ENCODE data around the gene RPTOR.
A peak's percentile ranks its signal among the peaks of the same experiment; 100 is the strongest.

The RPTOR gene

GRCh38 chr17:80887639-80888175, 343.1 kb downstream of the RPTOR start:
- DNase-seq = no peak

DNA sequence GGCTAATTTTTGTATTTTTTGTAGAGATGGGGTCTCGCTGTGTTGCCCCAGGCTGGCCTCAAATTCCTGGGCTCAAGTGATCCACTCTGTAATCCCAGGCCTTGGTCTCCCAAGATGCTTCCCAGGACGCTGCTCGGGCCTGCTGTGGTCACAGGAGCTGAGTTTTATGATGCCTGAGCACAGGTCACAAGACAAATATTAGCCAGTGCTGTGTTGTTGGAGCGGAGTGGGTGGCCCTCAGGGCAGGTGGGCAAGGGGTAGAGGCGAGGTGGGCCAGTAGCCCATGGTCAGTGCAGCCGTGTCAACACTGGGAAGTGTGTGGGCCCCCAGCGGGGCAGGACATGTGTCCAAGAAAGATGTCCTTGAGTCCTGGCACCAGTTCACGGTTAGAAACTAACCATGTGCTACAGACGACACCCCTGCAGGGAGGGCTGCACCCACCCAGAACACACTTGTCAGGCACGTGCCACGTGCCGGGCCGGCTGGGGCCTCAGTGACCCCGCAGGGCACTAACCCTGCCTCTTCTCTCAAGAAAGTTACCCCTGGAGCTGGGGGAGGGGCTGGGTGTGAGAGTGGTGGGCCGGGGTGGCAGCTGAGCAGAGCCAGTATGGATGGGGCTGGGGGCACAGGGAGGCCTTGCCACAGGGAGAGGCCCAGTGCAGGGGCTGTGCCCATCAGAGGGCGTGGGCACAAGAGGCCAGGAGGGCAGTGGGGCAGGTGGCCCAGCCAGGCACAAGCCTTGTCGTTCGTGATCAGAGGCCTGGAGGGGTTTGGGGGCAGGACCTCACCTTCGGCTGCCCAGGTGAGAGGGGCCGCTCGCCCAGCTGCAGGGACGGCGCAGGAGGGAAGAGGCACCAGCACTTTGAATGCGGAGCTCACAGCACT, 343.9 kb downstream of the RPTOR start:
- DNase-seq = no peak

GRCh38 chr17:80889231-80890195, 344.9 kb downstream of the RPTOR start:
- DNase-seq = no peak

DNA sequence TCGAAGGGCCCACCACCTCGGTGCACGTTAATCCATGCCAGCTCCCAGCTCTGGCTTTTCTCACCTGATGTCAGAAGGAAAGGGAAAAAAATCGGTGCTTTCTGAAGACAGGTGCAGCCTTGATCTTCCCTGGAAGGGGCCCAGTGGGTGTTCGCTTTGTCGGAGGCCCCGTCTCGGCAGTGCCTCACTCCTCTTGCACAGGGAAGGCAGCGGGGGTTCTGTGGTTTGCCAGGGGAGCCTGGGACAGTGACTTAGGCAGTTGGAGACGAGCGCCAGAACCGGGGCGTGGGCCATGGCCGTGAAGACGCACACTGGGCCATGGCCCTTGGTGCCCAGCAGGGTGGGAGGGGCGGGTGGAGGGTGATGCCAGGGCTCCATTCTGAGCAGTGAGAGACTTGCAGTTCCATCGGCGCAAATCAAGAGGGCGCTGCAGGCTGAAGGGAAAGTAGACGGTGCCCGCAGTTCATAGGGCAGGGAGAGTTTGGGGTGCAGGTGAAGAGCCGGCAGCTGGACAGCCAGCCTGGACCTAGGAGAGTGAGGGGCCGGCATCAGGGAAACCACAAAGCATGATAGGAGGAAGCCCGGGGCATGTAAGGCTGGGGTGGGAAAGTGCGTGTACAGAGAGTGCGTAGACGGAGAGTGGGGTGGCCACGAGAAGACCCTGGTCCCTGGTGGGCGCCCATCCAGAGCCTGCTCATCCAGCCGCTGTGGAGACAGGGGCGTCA, 345.7 kb downstream of the RPTOR start:
- no peak for DNase-seq

GRCh38 chr17:80890921-80891396, 346.3 kb downstream of the RPTOR start:
- DNase-seq = no peak

GRCh38 chr17:80891397-80892018, 346.9 kb downstream of the RPTOR start:
- no peak for DNase-seq

DNA sequence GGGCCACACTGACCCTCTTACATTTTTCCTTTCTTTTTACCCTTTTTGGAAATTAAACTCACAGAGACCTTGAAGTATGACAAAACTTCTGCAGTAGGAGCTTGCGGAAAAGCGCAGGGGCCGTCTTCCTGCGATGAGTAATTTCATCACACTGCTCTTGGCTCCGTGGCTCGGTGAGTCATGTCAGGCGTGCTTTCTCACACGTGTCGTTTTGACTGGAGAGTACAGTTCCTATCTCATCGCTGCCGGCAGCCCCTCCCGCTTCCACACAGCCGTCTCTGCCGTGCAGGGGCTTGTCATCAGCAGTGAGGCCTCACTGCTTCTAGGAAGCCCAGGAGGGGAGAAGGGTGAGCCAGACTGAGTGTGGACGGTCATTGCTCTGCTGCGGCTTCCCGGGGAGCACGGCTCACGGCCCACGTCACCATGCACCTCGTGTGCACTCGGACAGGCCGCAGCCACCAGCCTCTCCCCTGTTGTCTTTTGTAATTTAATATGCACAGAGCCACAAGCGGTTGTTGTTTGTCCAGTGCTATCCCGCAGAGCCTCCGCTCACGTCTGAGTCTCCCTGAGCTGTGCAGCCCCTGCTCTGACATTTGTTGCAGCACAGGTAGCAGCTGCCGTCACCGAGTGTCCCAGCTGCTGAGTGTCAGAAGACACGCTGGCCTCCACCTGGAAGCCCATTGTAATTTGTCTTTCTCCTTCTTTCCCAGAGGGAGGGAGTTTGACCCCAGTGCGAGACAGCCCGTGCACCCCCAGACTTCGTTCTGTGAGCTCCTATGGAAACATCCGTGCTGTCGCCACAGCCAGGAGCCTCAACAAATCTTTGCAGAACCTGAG, 347.6 kb downstream of the RPTOR start:
- peak; percentile 31 for DNase-seq

GRCh38 chr17:80892900-80893603, 348.4 kb downstream of the RPTOR start:
- peak; percentile 77 for DNase-seq

- no peak for DNase-seq
These were observed 349.2 kb downstream of the RPTOR start for GRCh38 chr17:80893604-80894438.

DNA sequence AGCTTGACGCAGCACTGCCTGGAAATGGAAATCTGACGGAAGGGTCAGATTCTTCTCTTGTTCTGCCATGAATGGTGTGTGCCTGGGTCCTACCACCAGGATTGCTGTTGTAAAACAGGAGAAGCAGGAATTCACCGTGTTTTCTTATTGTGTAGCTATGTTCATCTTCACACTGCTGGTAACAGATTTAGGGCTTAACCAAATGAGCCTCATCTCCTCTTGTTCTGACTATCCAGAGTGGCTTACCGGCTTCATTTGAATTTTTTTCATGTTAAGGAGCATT, 349.7 kb downstream of the RPTOR start:
- no peak for DNase-seq

GRCh38 chr17:80894726-80895125, 350.1 kb downstream of the RPTOR start:
- DNase-seq = no peak

DNA sequence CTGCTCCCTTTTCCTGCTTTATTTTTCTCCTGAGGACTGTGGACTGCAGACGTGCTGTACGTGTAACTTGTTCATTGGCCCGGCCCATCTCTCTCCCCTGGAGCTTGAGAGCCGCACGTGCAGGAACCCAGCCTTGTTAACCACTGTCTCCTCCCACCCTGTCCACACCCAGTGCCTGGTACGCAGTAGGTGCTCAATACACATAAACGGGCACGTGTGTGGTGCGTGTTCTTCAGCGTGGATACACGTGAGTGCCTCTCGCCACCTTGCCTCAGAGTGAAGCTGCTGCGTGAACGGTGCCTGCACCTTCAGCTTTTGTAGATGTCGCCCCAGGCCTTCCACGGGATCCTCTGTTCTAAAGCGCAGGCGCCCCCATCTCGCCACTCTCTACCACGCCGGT, 350.7 kb downstream of the RPTOR start:
- DNase-seq = no peak

GRCh38 chr17:80898716-80899115, 354.1 kb downstream of the RPTOR start:
- no peak for DNase-seq

- no peak for DNase-seq
These were observed 355.0 kb downstream of the RPTOR start for GRCh38 chr17:80899402-80900268.

DNA sequence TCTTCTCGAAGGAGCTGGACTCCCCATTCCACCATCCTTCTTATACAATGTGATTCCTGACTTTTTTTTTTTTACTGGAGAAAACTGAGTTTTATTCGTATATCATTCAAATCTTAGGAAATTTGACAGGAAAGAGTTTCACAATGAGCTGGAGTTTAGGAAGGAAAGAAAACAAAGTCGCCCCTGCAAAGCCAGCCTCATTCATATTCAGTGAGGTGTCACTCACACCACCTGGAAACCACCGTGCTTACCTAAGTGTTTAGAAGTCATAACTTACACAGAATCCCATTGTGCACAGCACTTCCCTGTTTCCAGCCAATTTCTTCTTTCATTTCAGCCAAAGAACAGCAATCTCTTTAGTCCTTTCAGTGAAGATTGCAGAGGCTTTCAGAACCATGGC, 356.7 kb downstream of the RPTOR start:
- no peak for DNase-seq

DNA sequence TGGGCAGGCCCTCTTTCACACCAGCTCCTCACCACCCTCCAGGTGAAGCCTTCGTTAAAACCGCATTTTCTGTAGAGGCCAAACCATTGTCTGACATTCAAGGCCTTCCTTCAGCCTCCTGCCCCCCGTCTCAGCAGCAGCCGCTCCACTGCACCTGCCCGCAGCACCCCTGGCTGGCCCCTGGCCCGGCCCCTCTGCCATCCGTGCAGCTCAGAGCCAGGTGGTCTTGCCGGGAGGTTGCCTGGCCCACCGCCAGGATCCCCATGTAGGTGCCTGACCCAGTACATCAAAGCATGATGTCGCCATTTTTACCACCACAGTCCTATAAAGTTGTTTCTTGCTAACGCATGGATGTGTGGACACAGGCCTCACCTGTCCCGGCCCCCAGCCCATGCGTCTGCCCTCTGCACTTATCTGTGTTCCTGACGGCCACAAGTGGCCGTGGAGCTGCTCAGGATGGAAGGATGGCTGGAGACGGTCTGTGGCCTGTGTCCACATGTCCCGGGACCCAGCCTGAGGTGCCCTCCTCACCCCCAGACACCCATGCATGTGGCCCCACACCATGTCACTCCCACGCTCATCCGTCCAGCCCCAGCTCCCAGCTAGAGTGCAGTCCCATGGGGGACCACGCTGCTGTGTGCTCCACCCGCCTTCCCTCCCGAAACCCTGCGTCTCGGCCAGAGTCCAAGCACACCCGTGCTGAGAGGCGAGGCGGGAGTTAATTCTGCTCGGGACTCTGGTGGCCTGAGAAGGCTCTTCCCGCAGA, 357.7 kb downstream of the RPTOR start:
- no peak for DNase-seq

- no peak for DNase-seq
These were observed 358.4 kb downstream of the RPTOR start for GRCh38 chr17:80902963-80903611.
